CD14-positive monocyte (primary cell): ENCODE data around the gene MACF1. TPM values are rescaled to one million over a fixed set of nuclear protein-coding genes. Genes with fewer than 3 reads are reported as not detected.

Experiments
- DNase-seq, 3 donors: peaks; one replicate each; pipeline ENCODE4 v3.0.0-alpha.2; 2011 to 2022
- H2AFZ ChIP-seq: 2 replicates; pipeline ENCODE4 v1.6.0; 2012; ENCODE audit warnings: mild to moderate bottlenecking, low read depth, low read length, inconsistent platforms; ENCODE audit not compliant: insufficient read depth, poor library complexity, severe bottlenecking
- H3K27ac ChIP-seq, 2 donors: 1 replicate in 1 of 2; 2 replicates in 1 of 2; pipeline ENCODE4 v1.5.1; 2012 to 2013; ENCODE audit warnings: low read length in 2 of 2, control low read depth in 1 of 2, inconsistent platforms in 1 of 2, low read depth in 1 of 2, mild to moderate bottlenecking in 1 of 2
- H3K27me3 ChIP-seq, 2 donors: one replicate each; pipeline versions ENCODE4 v1.6.0 to v1.6.1; 2011 to 2013; ENCODE audit warnings: low read length in 2 of 2; ENCODE audit not compliant: control insufficient read depth in 2 of 2, insufficient read depth in 2 of 2
- H3K36me3 ChIP-seq, 2 donors: replicated peaks in 1 of 2; 1 replicate in 1 of 2; 2 replicates in 1 of 2; pipeline versions ENCODE4 v1.5.1 to v1.6.1; 2012 to 2013; ENCODE audit warnings: low read length in 2 of 2, control low read depth in 1 of 2, inconsistent platforms in 1 of 2, mild to moderate bottlenecking in 1 of 2; ENCODE audit not compliant: insufficient read depth in 2 of 2, control insufficient read depth in 1 of 2
- H3K4me1 ChIP-seq, 2 donors: 1 replicate in 1 of 2; 2 replicates in 1 of 2; pipeline versions ENCODE4 v1.5.1 to v1.6.1; 2012 to 2013; ENCODE audit warnings: low read length in 2 of 2, control low read depth in 1 of 2, inconsistent platforms in 1 of 2, mild to moderate bottlenecking in 1 of 2, moderate library complexity in 1 of 2; ENCODE audit not compliant: insufficient read depth in 2 of 2, control insufficient read depth in 1 of 2
- H3K4me2 ChIP-seq: replicated peaks from 2 replicates; pipeline ENCODE3; 2012; ENCODE audit warnings: low read length, moderate library complexity, mild to moderate bottlenecking; ENCODE audit not compliant: poor library complexity, severe bottlenecking; ENCODE audit errors: extremely low read depth
- H3K4me3 ChIP-seq, 3 experiments: fragments of 200-600 bp in 1 of 3; sonication (generic) in 1 of 3; replicated peaks in 1 of 3; 1 replicate in 2 of 3; 2 replicates in 1 of 3; pipeline ENCODE4 v1.5.1; 2011 to 2013; ENCODE audit warnings: low read length in 3 of 3, mild to moderate bottlenecking in 3 of 3, control low read depth in 2 of 3, low read depth in 2 of 3, inconsistent platforms in 1 of 3, moderate library complexity in 1 of 3
- H3K79me2 ChIP-seq: 2 replicates; pipeline ENCODE4 v1.6.0; 2012; ENCODE audit warnings: mild to moderate bottlenecking, control low read depth, inconsistent platforms, low read length, moderate library complexity; ENCODE audit not compliant: insufficient read depth
- H3K9ac ChIP-seq: 2 replicates; pipeline ENCODE4 v1.6.0; 2017; ENCODE audit warnings: low read length, mild to moderate bottlenecking; ENCODE audit not compliant: insufficient read depth, poor library complexity, severe bottlenecking
- H3K9me3 ChIP-seq, 2 donors: replicated peaks in 1 of 2; 1 replicate in 1 of 2; 2 replicates in 1 of 2; pipeline versions ENCODE4 v1.5.1 to v1.6.1; 2012 to 2013; ENCODE audit warnings: low read length in 2 of 2, control low read depth in 1 of 2; ENCODE audit not compliant: control insufficient read depth in 1 of 2, insufficient read depth in 1 of 2
- H4K20me1 ChIP-seq: 2 replicates; pipeline ENCODE4 v1.6.0; 2012; ENCODE audit warnings: mild to moderate bottlenecking, low read length, control low read depth, moderate library complexity; ENCODE audit not compliant: insufficient read depth
- H3K27ac Mint-ChIP-seq, 7 donors: one replicate each; pipeline ENCODE4 v1.8.0; 2020; ENCODE audit warnings: mild to moderate bottlenecking in 7 of 7, mixed read lengths in 7 of 7, moderate library complexity in 6 of 7, inconsistent platforms in 2 of 7
- H3K27me3 Mint-ChIP-seq, 3 donors: one replicate each; pipeline ENCODE4 v1.8.0; 2021 to 2022; ENCODE audit warnings: low read depth in 3 of 3, mild to moderate bottlenecking in 3 of 3, mixed read lengths in 3 of 3, moderate library complexity in 3 of 3, inconsistent platforms in 1 of 3
- H3K36me3 Mint-ChIP-seq, 2 donors: one replicate each; pipeline ENCODE4 v1.8.0; 2020; ENCODE audit warnings: mixed read lengths in 2 of 2, inconsistent platforms in 1 of 2, mild to moderate bottlenecking in 1 of 2
- H3K4me1 Mint-ChIP-seq: one replicate; pipeline ENCODE4 v1.8.0; 2020; ENCODE audit warnings: mild to moderate bottlenecking, mixed read lengths
- H3K4me3 Mint-ChIP-seq, 2 donors: one replicate each; pipeline ENCODE4 v1.8.0; 2020; ENCODE audit warnings: mild to moderate bottlenecking in 2 of 2, mixed read lengths in 2 of 2, moderate library complexity in 1 of 2
- H3K9me3 Mint-ChIP-seq, 7 donors: one replicate each; pipeline ENCODE4 v1.8.0; 2020 to 2022; ENCODE audit warnings: mixed read lengths in 7 of 7, mild to moderate bottlenecking in 6 of 7, moderate library complexity in 6 of 7, inconsistent platforms in 2 of 7
- CTCF ChIP-seq: fragments of 200-600 bp; IDR thresholded peaks from one replicate; pipeline ENCODE4 v1.8.0; 2022; ENCODE audit warnings: antibody characterized with exemption, mild to moderate bottlenecking
- WGBS: methylation state at CpG from one replicate; pipeline ENCODE4 v1.1.5; 2013; ENCODE audit warnings: missing lambda C conversion rate; ENCODE audit not compliant: insufficient coverage; 5-methylcytosine and 5-hydroxymethylcytosine counted together
- intact Hi-C, 2 donors: fragments of 100-400 bp; cut with micrococcal nuclease; formaldehyde crosslinking; loops; one replicate each; pipeline versions ENCODE4 v1.15.0 to v1.15.1; 2023
- polyA plus RNA-seq, 3 donors: library from polyadenylated mRNA; depleted of rRNA in 1 of 3; unstranded in 2 of 3; stranded (reverse) in 1 of 3; fragments of 300-500 nt in 2 of 3; fragments of >200 nt in 1 of 3; fragmentation: Illumina TruSeq in 2 of 3; gene quantifications; 1 replicate in 2 of 3; 2 replicates in 1 of 3; pipeline ENCODE4 v1.2.3, GENCODE V29; 2012 to 2021

MACF1 gene
- polyA plus RNA-seq, 3 donors = 3.4 to 36.8 (median 4.5) TPM

- Histone ChIP-seq H3K4me2 (no peak overlapping the region), H3K9ac (no peak overlapping the region), H2AFZ (no peak overlapping the region), H4K20me1 (no peaks in the 10 kb centered on the region), H3K4me3 (no peak overlapping the region), H3K27me3 (no peaks in the 10 kb centered on the region), H3K4me1 (peaks cover 24 to 39% of the 10 kb centered on the region in 2 donors), H3K79me2 (peaks cover 60% of the 10 kb centered on the region), H3K36me3 (no peaks in the 10 kb centered on the region), H3K27ac (no peak overlapping the region), H3K9me3 (no peaks in the 10 kb centered on the region)
- peaks cover 36% of the 10 kb centered on the region for H3K4me1 Mint-ChIP-seq
- H3K36me3 Mint-ChIP-seq = peaks cover 0 to 4% of the 10 kb centered on the region in 2 donors
- H3K27ac Mint-ChIP-seq = no peak overlapping the region
- no CpG with 5 or more reads among the region's 3 CpGs for WGBS
- intact Hi-C loops = no loop called here
- no peak for TF ChIP-seq CTCF
- no peak for DNase-seq
- H3K4me3 Mint-ChIP-seq = no peak overlapping the region
- peaks cover 0 to 2% (median 0%) of the 10 kb centered on the region in 7 donors for H3K9me3 Mint-ChIP-seq
- no peaks in the 10 kb centered on the region for H3K27me3 Mint-ChIP-seq
Measured at GRCh38 chr1:39210649-39211048, 6.2 kb downstream of the MACF1 start.

GRCh38 chr1:39212499-39212898 lies 8.0 kb downstream of the MACF1 start:
- Mint-ChIP-seq H3K27ac (no peak overlapping the region), H3K4me3 (no peak overlapping the region), H3K27me3 (no peaks in the 10 kb centered on the region), H3K9me3 (peaks cover 0 to 2% (median 0%) of the 10 kb centered on the region in 7 donors), H3K4me1 (peaks cover 42% of the 10 kb centered on the region), H3K36me3 (peaks cover 0 to 4% of the 10 kb centered on the region in 2 donors)
- H3K9me3 ChIP-seq = no peaks in the 10 kb centered on the region
- H3K4me2 ChIP-seq = no peak overlapping the region
- peaks cover 60% of the 10 kb centered on the region for H3K79me2 ChIP-seq
- TF ChIP-seq CTCF = no peak
- no peak overlapping the region for H3K4me3 ChIP-seq
- no peak for DNase-seq
- WGBS = 67% methylated on average over 4 of the region's 8 CpGs
- H3K27me3 ChIP-seq = no peaks in the 10 kb centered on the region
- no peaks in the 10 kb centered on the region for H4K20me1 ChIP-seq
- no peaks in the 10 kb centered on the region for H3K36me3 ChIP-seq
- no peak overlapping the region for H2AFZ ChIP-seq
- H3K4me1 ChIP-seq = peaks cover 33 to 44% of the 10 kb centered on the region in 2 donors
- intact Hi-C loops = no loop called here
- no peak overlapping the region for H3K9ac ChIP-seq
- H3K27ac ChIP-seq = no peak overlapping the region
